Smooth muscle cell (in vitro differentiated cells): Measurements from ENCODE around the gene SCN3B. TPM values are rescaled to one million over a fixed set of nuclear protein-coding genes. Genes with fewer than 3 reads are reported as not detected.
"Not testable (repeated sequence)": the region's sequence is repeated elsewhere in the genome, so short reads cannot be mapped to it uniquely, and the experiment has no call there.

Experiments used
- DNase-seq: peaks from one replicate; lab custom pipeline; 2025; ENCODE audit not compliant: unreplicated experiment; lab: John Stamatoyannopoulos, UW
- H2AFZ ChIP-seq: fragments of 200-600 bp; sonication (generic); 2 replicates; pipeline ENCODE4 v1.6.0; 2016; ENCODE audit warnings: antibody characterized with exemption, low read depth, mild to moderate bottlenecking
- H3F3A ChIP-seq: fragments of 200-600 bp; sonication (generic); 2 replicates; pipeline ENCODE4 v1.6.0; 2017; ENCODE audit warnings: antibody characterized with exemption, low read depth
- H3K27ac ChIP-seq: fragments of 200-600 bp; sonication (generic); 2 replicates; pipeline ENCODE4 v1.5.1; 2016; ENCODE audit warnings: low read depth, mild to moderate bottlenecking
- H3K27me3 ChIP-seq: fragments of 200-600 bp; sonication (generic); 2 replicates; pipeline ENCODE4 v1.6.1; 2016; ENCODE audit warnings: low read depth, mild to moderate bottlenecking
- H3K36me3 ChIP-seq: fragments of 200-600 bp; sonication (generic); 2 replicates; pipeline ENCODE4 v1.5.1; 2016; ENCODE audit warnings: low read depth
- H3K4me1 ChIP-seq: fragments of 200-600 bp; sonication (generic); 2 replicates; pipeline ENCODE4 v1.5.1; 2016; ENCODE audit warnings: low read depth
- H3K4me2 ChIP-seq: fragments of 200-600 bp; sonication (generic); 2 replicates; pipeline ENCODE4 v1.6.0; 2016; ENCODE audit warnings: mild to moderate bottlenecking
- H3K4me3 ChIP-seq: fragments of 200-600 bp; sonication (generic); 2 replicates; pipeline ENCODE4 v1.5.1; 2016; ENCODE audit warnings: mild to moderate bottlenecking
- H3K79me2 ChIP-seq: fragments of 200-600 bp; sonication (generic); 2 replicates; pipeline ENCODE4 v1.6.0; 2016; ENCODE audit warnings: low read depth, mild to moderate bottlenecking
- H3K9ac ChIP-seq: fragments of 200-600 bp; sonication (generic); 2 replicates; pipeline ENCODE4 v1.6.0; 2016; ENCODE audit warnings: low read depth
- H3K9me3 ChIP-seq: fragments of 200-600 bp; sonication (generic); replicated peaks from 2 replicates; pipeline ENCODE4 v1.5.1; 2016; ENCODE audit warnings: low read depth
- H4K20me1 ChIP-seq: fragments of 200-600 bp; sonication (generic); 2 replicates; pipeline ENCODE4 v1.6.0; 2016; ENCODE audit warnings: low read depth
- WGBS: methylation state at CpG from one replicate; pipeline ENCODE4 v1.1.7; 2016; ENCODE audit warnings: low lambda C conversion rate; 5-methylcytosine and 5-hydroxymethylcytosine counted together
- polyA plus RNA-seq: library from polyadenylated mRNA; unstranded; fragments of >200 nt; fragmentation: Nextera tagmentation; extraction: Ambion mirVana; gene quantifications from 2 replicates; pipeline ENCODE4 v1.2.1, GENCODE V29; 2016
- total RNA-seq: library from RNA; depleted of rRNA; stranded (reverse); fragments of >200 nt; gene quantifications from 2 replicates; pipeline ENCODE4 v1.2.3, GENCODE V29; 2014
- TF ChIP-seq, protein P1 (sequence below): fragments of 200-600 bp; sonication (generic); IDR thresholded peaks from 2 replicates; pipeline ENCODE4 v1.5.1; 2017; ENCODE audit warnings: borderline replicate concordance, mild to moderate bottlenecking, antibody characterized with exemption; ENCODE audit not compliant: insufficient read depth, poor library complexity, severe bottlenecking

Gene SCN3B
- total and polyA plus RNA-seq, 2 experiments from 2014 or later: under 0.01 to 0.23 TPM

DNA sequence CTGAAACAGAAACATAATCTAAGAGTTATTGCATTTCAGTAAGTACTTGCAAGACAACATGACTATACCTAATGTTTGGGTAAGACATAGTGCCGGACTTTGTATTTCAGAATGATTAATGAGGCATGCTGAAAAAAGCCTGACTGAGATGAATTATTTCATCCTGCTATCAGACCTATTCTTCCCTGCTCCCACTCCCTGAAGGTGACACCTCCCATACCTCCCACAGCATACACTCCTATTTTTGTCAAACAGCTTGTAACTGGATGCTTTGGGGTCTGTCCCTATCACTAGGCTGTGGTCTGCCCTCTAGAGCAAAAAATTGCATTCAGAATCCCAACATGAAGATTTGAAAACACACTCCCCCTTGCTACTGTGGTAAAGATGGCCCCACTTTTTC is 10.9 kb upstream of the SCN3B start:
- Histone ChIP-seq H3K9ac (no peak overlapping the region), H3K27me3 (no peaks in the 10 kb centered on the region), H3K4me3 (no peak overlapping the region), H3K9me3 (no peaks in the 10 kb centered on the region), H3K27ac (no peak overlapping the region), H3K4me2 (no peak overlapping the region), H2AFZ (no peak overlapping the region), H4K20me1 (no peaks in the 10 kb centered on the region), H3F3A (no peaks in the 10 kb centered on the region), H3K79me2 (no peaks in the 10 kb centered on the region), H3K4me1 (no peaks in the 10 kb centered on the region), H3K36me3 (no peaks in the 10 kb centered on the region)
- TF ChIP-seq, protein P1, sequence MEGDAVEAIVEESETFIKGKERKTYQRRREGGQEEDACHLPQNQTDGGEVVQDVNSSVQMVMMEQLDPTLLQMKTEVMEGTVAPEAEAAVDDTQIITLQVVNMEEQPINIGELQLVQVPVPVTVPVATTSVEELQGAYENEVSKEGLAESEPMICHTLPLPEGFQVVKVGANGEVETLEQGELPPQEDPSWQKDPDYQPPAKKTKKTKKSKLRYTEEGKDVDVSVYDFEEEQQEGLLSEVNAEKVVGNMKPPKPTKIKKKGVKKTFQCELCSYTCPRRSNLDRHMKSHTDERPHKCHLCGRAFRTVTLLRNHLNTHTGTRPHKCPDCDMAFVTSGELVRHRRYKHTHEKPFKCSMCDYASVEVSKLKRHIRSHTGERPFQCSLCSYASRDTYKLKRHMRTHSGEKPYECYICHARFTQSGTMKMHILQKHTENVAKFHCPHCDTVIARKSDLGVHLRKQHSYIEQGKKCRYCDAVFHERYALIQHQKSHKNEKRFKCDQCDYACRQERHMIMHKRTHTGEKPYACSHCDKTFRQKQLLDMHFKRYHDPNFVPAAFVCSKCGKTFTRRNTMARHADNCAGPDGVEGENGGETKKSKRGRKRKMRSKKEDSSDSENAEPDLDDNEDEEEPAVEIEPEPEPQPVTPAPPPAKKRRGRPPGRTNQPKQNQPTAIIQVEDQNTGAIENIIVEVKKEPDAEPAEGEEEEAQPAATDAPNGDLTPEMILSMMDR: no peak
- 75% methylated on average over 1 of the region's 1 CpG for WGBS
- DNase-seq: no peak

DNA sequence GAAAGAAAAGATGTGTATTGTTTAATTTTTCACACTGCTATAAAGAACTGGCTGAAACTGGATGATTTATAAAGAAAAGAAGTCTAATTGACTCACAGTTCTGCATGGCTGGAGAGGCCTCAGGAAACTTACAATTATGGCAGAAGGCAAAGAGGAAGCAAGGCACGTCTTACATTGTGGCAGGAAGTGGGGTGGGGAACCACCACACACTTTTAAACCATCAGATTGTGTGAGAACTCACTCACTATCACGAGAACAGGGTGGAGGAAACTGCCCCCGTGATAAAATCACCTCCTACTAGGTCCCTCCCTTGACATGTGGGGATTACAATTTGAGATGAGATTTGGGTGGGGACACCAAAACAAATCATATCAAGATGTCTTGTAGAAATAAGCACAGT is 5.5 kb upstream of the SCN3B start:
- 66% methylated on average over 3 of the region's 3 CpGs for WGBS
- not testable (repeated sequence) for H3K36me3 ChIP-seq, H3K27me3 ChIP-seq, H4K20me1 ChIP-seq, H3K4me3 ChIP-seq, H3K9ac ChIP-seq, H2AFZ ChIP-seq, H3K27ac ChIP-seq, H3K9me3 ChIP-seq, H3F3A ChIP-seq, H3K4me1 ChIP-seq, H3K79me2 ChIP-seq, H3K4me2 ChIP-seq, DNase-seq

DNA sequence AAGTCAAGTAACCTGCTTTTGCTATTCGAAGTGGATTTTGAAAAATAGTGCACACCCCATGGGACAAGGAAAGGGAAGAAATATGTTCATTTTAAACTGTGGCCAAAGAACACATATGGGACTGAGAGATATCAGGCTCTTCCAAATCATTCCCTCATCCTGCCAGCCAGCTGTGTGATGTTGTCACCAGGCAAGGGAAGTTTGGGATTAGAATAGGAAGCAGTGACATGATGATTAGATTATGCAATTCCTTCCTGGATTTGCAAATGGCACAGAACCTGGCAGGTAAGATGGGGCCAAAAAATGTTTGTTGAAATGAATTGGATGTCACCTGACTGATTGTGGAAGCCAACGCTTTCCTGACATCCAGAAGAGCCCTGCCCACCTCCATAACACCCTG is 4.9 kb upstream of the SCN3B start:
- H3K9me3 ChIP-seq: no peaks in the 10 kb centered on the region
- no peaks in the 10 kb centered on the region for H4K20me1 ChIP-seq
- no peak for DNase-seq
- TF ChIP-seq, protein P1: no peak
- H2AFZ ChIP-seq: no peak overlapping the region
- no peaks in the 10 kb centered on the region for H3F3A ChIP-seq
- H3K9ac ChIP-seq: no peak overlapping the region
- H3K4me1 ChIP-seq: no peaks in the 10 kb centered on the region
- H3K4me2 ChIP-seq: no peak overlapping the region
- no peak overlapping the region for H3K4me3 ChIP-seq
- 77% methylated on average over 2 of the region's 2 CpGs for WGBS
- no peaks in the 10 kb centered on the region for H3K36me3 ChIP-seq
- no peaks in the 10 kb centered on the region for H3K79me2 ChIP-seq
- no peaks in the 10 kb centered on the region for H3K27me3 ChIP-seq
- no peak overlapping the region for H3K27ac ChIP-seq

DNA sequence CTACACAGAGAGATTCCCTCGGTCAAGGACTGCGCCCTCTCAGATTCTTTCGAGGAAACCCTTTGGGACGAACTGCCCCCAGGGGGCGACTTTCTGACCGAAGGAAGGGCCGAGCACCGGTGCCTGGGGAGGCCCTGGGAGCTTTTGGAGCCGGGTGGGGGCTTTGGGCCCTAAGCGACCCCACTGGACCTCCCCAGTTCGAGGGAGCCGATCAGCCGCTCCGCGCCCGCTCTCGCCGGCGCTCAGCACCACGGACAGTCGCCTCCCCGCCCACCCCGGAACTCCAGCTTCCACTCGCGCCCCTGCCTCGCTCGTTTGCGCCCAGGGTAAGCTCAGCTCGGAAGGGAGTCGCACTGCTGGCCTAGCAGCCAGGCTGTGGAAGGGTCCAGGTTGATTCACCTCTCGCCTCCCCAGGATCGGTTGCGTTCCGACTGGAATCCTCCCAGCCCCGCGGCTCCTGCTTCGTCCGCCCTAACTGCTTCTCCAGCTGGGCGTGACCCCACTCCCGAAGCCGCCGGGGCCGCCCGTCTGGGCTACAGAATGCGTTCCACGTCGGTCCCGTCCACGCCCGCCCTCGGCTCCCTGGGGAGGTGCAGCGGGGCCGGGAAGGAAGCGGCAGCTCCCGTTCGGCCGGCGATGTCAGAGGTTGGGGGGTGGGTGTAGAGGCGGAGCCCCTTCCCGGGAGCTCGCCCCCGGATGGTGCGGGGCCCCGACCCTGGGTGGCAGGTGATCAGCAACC is 428 bp downstream of the SCN3B start:
- TF ChIP-seq, protein P1: no peak
- H3K27ac ChIP-seq: no peak overlapping the region
- peak; percentile 38 for DNase-seq

More for the DNA sequence above, 428 bp downstream of the SCN3B start:
- H3K4me3 ChIP-seq: peak overlapping the region; percentile 75
- no peaks in the 10 kb centered on the region for H3K36me3 ChIP-seq
- H3K27me3 ChIP-seq: peaks cover 39% of the 10 kb centered on the region
- H4K20me1 ChIP-seq: no peaks in the 10 kb centered on the region
- no peak overlapping the region for H3K9ac ChIP-seq
- WGBS: 2% methylated on average over 58 of the region's 64 CpGs
- H3K4me2 ChIP-seq: peak overlapping the region; percentile 96
- no peaks in the 10 kb centered on the region for H3K9me3 ChIP-seq
- H3K4me1 ChIP-seq: no peaks in the 10 kb centered on the region
- H3K79me2 ChIP-seq: no peaks in the 10 kb centered on the region
- peaks cover 3% of the 10 kb centered on the region for H3F3A ChIP-seq
- H2AFZ ChIP-seq: peak overlapping the region; percentile 91
